Measurements from ENCODE around the gene ABHD2. TPM values are rescaled to one million over a fixed set of nuclear protein-coding genes. Genes with fewer than 3 reads are reported as not detected.
"Not testable (repeated sequence)": the region's sequence is repeated elsewhere in the genome, so short reads cannot be mapped to it uniquely, and the experiment has no call there.

Gene ABHD2
- total RNA-seq, 1 donor from 2014 or later: 53.1 TPM

DNA sequence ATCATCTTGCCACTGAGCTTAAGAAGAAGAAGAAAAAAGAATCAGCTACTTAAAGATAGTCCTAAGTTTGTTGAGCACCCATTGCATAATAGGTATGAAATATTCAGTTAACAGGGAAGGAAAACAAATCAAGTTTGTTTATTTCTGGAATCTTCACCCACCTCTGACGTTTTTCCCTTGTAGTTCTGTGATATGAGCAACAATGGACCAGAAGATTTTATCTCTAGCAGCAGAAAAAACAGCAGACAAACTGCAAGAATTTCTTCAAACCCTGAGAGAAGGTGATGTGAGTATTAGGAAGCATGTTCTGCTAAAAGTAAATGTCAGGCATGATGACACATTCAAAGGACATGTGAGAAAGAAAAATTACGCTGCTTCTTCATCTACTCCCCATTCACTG is 159.2 kb downstream of the ABHD2 start:
- H3K27ac Mint-ChIP-seq: no peak overlapping the region
- DNase-seq (ENCODE audit: low spot score, unreplicated experiment): no peak
- no peaks in the 10 kb centered on the region for H3K27me3 Mint-ChIP-seq
- H3K4me3 Mint-ChIP-seq (ENCODE audit: low read depth): no peak overlapping the region
- peaks cover 3% of the 10 kb centered on the region for H3K9me3 Mint-ChIP-seq (ENCODE audit: low read depth)
- peaks cover 15% of the 10 kb centered on the region for H3K4me1 Mint-ChIP-seq (ENCODE audit: low read depth)
- peaks cover 20% of the 10 kb centered on the region for H3K36me3 Mint-ChIP-seq (ENCODE audit: insufficient read depth)
- TF ChIP-seq CTCF (IDR thresholded peaks at IDR 0.05; ENCODE audit: unreplicated experiment): no peak

DNA sequence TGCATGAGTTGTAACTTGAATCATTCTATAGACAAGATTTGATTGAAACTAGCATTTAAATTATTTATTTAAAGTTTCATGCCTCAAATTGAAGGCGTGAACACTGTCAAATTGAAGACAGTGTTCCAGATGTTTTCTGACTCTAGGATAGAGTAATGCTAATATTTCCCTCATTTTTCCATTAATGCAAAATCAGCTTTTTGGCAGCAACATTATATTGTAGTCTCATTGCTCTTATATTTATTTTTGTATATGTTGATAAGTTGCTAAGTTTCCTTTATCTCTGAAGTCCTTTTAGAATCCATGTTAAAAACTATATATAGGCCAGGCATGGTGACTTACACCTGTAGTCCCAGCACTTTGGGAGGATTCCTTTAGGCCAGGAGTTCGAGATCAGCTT is 160.3 kb downstream of the ABHD2 start:
- Mint-ChIP-seq H3K4me1 (ENCODE audit: low read depth) (peaks cover 11% of the 10 kb centered on the region), H3K9me3 (ENCODE audit: low read depth) (peaks cover 3% of the 10 kb centered on the region), H3K36me3 (ENCODE audit: insufficient read depth) (peaks cover 20% of the 10 kb centered on the region), H3K4me3 (ENCODE audit: low read depth) (no peak overlapping the region), H3K27ac (no peak overlapping the region), H3K27me3 (no peaks in the 10 kb centered on the region)
- DNase-seq (ENCODE audit: low spot score, unreplicated experiment): no peak
- TF ChIP-seq CTCF (IDR thresholded peaks at IDR 0.05; ENCODE audit: unreplicated experiment): no peak

DNA sequence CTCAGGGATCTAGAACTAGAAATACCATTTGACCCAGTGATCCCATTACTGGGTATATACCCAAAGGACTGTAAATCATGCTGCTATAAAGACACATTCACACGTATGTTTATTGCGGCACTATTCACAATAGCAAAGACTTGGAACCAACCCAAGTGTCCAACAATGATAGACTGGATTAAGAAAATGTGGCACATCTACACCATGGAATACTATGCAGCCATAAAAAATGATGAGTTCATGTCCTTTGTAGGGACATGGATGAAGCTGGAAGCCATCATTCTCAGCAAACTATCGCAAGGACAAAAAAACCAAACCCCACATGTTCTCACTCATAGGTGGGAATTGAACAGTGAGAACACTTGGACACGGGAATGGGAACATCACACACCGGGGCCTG is 161.9 kb downstream of the ABHD2 start:
- H3K4me3 Mint-ChIP-seq (ENCODE audit: low read depth); DNase-seq (ENCODE audit: low spot score, unreplicated experiment): not testable (repeated sequence)
- H3K36me3 Mint-ChIP-seq (ENCODE audit: insufficient read depth): peaks cover 20% of the 10 kb centered on the region

More for the DNA sequence above, 161.9 kb downstream of the ABHD2 start:
- not testable (repeated sequence) for H3K9me3 Mint-ChIP-seq (ENCODE audit: low read depth); H3K4me1 Mint-ChIP-seq (ENCODE audit: low read depth); H3K27me3 Mint-ChIP-seq; H3K27ac Mint-ChIP-seq

Other genes starting within 250 kb of the ABHD2 start
- gene HAPLN3, start 192.9 kb upstream of the ABHD2 start, total RNA-seq: 6.2 and 8.4 TPM in 2 replicates
- 297 and 309 TPM in 2 replicates for gene MFGE8, start 175.1 kb upstream of the ABHD2 start, total RNA-seq
- gene RLBP1, start 133.1 kb downstream of the ABHD2 start, total RNA-seq: not detected in 2 replicates
- gene FANCI, start 155.5 kb downstream of the ABHD2 start, total RNA-seq: 66.5 and 74.0 TPM in 2 replicates
- 69.3 and 156 TPM in 2 replicates for gene POLG, start 246.4 kb downstream of the ABHD2 start, total RNA-seq

All from progenitor cell of endocrine pancreas (in vitro differentiated cells).